ENCODE results near the gene KIAA0040. TPM values are rescaled to one million over a fixed set of nuclear protein-coding genes. Genes with fewer than 3 reads are reported as not detected.

KIAA0040 gene
- total RNA-seq, 1 experiment from 2014 or later, result 5.0 TPM

GRCh38 chr1:175210744-175211143 is 18.2 kb upstream of the KIAA0040 start:
- Histone ChIP-seq H4K8ac (replicated peaks; ENCODE audit: insufficient read length, low read depth, low read length) (no peak overlapping the region), H2BK15ac (ENCODE audit: low read depth, low read length) (no peak overlapping the region), H4K91ac (ENCODE audit: insufficient read length, low read depth, low read length) (no peak overlapping the region)

More at GRCh38 chr1:175210744-175211143, 18.2 kb upstream of the KIAA0040 start:
- no peak overlapping the region for H2BK120ac ChIP-seq (ENCODE audit: low read depth, low read length, poor library complexity, severe bottlenecking)
- WGBS (ENCODE audit: extremely low coverage, insufficient read length, low lambda C conversion rate), result no CpG with 5 or more reads among the region's 4 CpGs
- H3K9me3 Mint-ChIP-seq, result peaks cover 7% of the 10 kb centered on the region in 2 experiments; a peak in 4 of 5 replicates
- no peak overlapping the region for H3K4me2 ChIP-seq (ENCODE audit: insufficient read depth, insufficient read length, low read length)
- H3K27me3 ChIP-seq (ENCODE audit: insufficient read depth, low read length), result no peaks in the 10 kb centered on the region
- H3K4me3 Mint-ChIP-seq, result no peak overlapping the region
- no peak overlapping the region for H3K23ac ChIP-seq (ENCODE audit: insufficient read length, low read depth, low read length)
- H3K27me3 Mint-ChIP-seq (ENCODE audit: low read depth), result 0 out of 2 replicates have a peak, but pooled peaks cover 2% of the 10 kb centered on the region
- no peaks in the 10 kb centered on the region for H3K79me1 ChIP-seq (ENCODE audit: insufficient read depth, low read depth, low read length, poor library complexity, severe bottlenecking)
- H4K5ac ChIP-seq (ENCODE audit: insufficient read length, low read depth, low read length), result no peak overlapping the region
- H3K27ac ChIP-seq (ENCODE audit: insufficient read length, low read depth, low read length), result no peak overlapping the region
- no peaks in the 10 kb centered on the region for H4K20me1 ChIP-seq (ENCODE audit: control insufficient read depth, insufficient read depth, insufficient read length)
- H3K79me2 ChIP-seq (ENCODE audit: insufficient read depth, low read length), result no peaks in the 10 kb centered on the region
- H2AFZ ChIP-seq (ENCODE audit: low read length), result no peak overlapping the region
- no peak overlapping the region for H2AK5ac ChIP-seq (ENCODE audit: insufficient read length, low read length)
- H2BK12ac ChIP-seq (ENCODE audit: insufficient read length, low read depth, low read length), result no peak overlapping the region
- TF ChIP-seq CTCF (conservative IDR thresholded peaks at IDR 0.05), result no peak
- H3K4me1 Mint-ChIP-seq, result no peaks in the 10 kb centered on the region
- H3K18ac ChIP-seq (ENCODE audit: insufficient read length, low read depth, low read length), result no peak overlapping the region
- no peak overlapping the region for H2BK5ac ChIP-seq (ENCODE audit: insufficient read length, low read length)
- H3T11ph ChIP-seq (ENCODE audit: low read length), result no peak overlapping the region
- no peak overlapping the region for H3K27ac Mint-ChIP-seq
- H3K4ac ChIP-seq (ENCODE audit: low read depth, low read length), result no peak overlapping the region
- no peak overlapping the region for H3K14ac ChIP-seq (ENCODE audit: insufficient read depth, low read length)
- no peaks in the 10 kb centered on the region for H3K4me1 ChIP-seq (ENCODE audit: insufficient read depth, low read length)
- no peak overlapping the region for H2BK20ac ChIP-seq (ENCODE audit: low read depth, low read length, poor library complexity, severe bottlenecking)
- H3K56ac ChIP-seq (ENCODE audit: insufficient read length, low read depth, low read length), result no peak overlapping the region
- no peak for DNase-seq
- no peak overlapping the region for H3K9ac ChIP-seq (ENCODE audit: extremely low read depth, insufficient read length, low read length)
- no peaks in the 10 kb centered on the region for H3K36me3 Mint-ChIP-seq (ENCODE audit: insufficient read depth in 1 of 3, low read depth in 3 of 3)
- no peaks in the 10 kb centered on the region for H3K9me3 ChIP-seq (ENCODE audit: control insufficient read depth, low read depth, low read length)
- H3K23me2 ChIP-seq (ENCODE audit: insufficient read length, low read depth, low read length, poor library complexity, severe bottlenecking), result no peaks in the 10 kb centered on the region

Measured in H9 (cell line).